HepG2 (cell line): Measurements from ENCODE around the gene SLC45A3. TPM values are rescaled to one million over a fixed set of nuclear protein-coding genes. Genes with fewer than 3 reads are reported as not detected.

Source experiments
- FOSL1 ChIP-seq: sonication (generic); formaldehyde crosslinking; IDR thresholded peaks from 2 replicates; pipeline ENCODE4 v1.9.0; 2021; ENCODE audit warnings: missing genetic modification reagents, borderline replicate concordance
- ISX ChIP-seq: sonication (generic); formaldehyde crosslinking; conservative IDR thresholded peaks from 2 replicates; pipeline ENCODE4 v1.5.0; 2020; ENCODE audit warnings: missing genetic modification reagents
- JARID2 ChIP-seq: sonication (generic); formaldehyde crosslinking; IDR thresholded peaks from 2 replicates; pipeline ENCODE4 v1.8.1; 2023; ENCODE audit warnings: missing genetic modification reagents, inconsistent platforms; ENCODE audit not compliant: insufficient replicate concordance
- KLF11 ChIP-seq: IDR thresholded peaks from 2 replicates; pipeline ENCODE4 v1.6.1; 2016; ENCODE audit warnings: missing compliant biosample characterization
- MAFF ChIP-seq: IDR thresholded peaks from 2 replicates; pipeline ENCODE4 v1.6.1; 2011; ENCODE audit warnings: low read depth, low read length, improper control_type of control experiment
- MLXIP ChIP-seq: sonication (generic); formaldehyde crosslinking; IDR thresholded peaks from 2 replicates; pipeline ENCODE4 v1.9.0; 2021; ENCODE audit warnings: missing genetic modification reagents, borderline replicate concordance
- NR2C2 ChIP-seq: sonication (generic); formaldehyde crosslinking; IDR thresholded peaks from 2 replicates; pipeline ENCODE4 v1.4.0; 2020; ENCODE audit warnings: missing genetic modification reagents, mild to moderate bottlenecking, moderate library complexity, borderline replicate concordance
- TP53 ChIP-seq: sonication (generic); formaldehyde crosslinking; conservative IDR thresholded peaks from 2 replicates; pipeline ENCODE4 v1.4.0; 2020; ENCODE audit warnings: missing genetic modification reagents
- ZNF430 ChIP-seq: sonication (generic); formaldehyde crosslinking; IDR thresholded peaks from 2 replicates; pipeline ENCODE4 v1.9.0; 2021; ENCODE audit warnings: mild to moderate bottlenecking, missing genetic modification reagents
- ZUFSP ChIP-seq: sonication (generic); formaldehyde crosslinking; IDR thresholded peaks from 2 replicates; pipeline ENCODE4 v1.9.0; 2021; ENCODE audit warnings: missing genetic modification reagents, mild to moderate bottlenecking, borderline replicate concordance
- polyA plus RNA-seq, 8 experiments: library from polyadenylated mRNA; depleted of rRNA in 3 of 8; stranded (reverse) in 7 of 8; unstranded in 1 of 8; fragments of >200 nt; fragmentation: Illumina TruSeq in 4 of 8; extraction: Trizol in 4 of 8; gene quantifications; 2 replicates each; pipeline versions ENCODE4 v1.2.1 to v1.2.3, GENCODE V29; 2011 to 2016; ENCODE audit warnings: low read depth in 4 of 8, missing spikeins in 1 of 8, mixed read lengths in 1 of 8; ENCODE audit not compliant: insufficient read depth in 1 of 8
- total RNA-seq, 5 experiments: library from RNA; depleted of rRNA; stranded (reverse); fragments of >200 nt; fragmentation: Illumina TruSeq; extraction: Trizol; gene quantifications; 2 replicates each; pipeline ENCODE4 v1.2.3, GENCODE V29; 2016; ENCODE audit warnings: low read depth in 1 of 5

The SLC45A3 gene
- total and polyA plus RNA-seq, 2 of the 13 experiments (the other 11 are each of a cell fraction or from before 2014, with no cell fraction given) = 3.4 to 4.1 TPM

GRCh38 chr1:205699416-205699815 is 19.1 kb upstream of the SLC45A3 start (continued):
- no peak for TF ChIP-seq JARID2 (CRISPR knock-in tag)
- TF ChIP-seq FOSL1 (CRISPR knock-in tag) = no peak
- no peak for TF ChIP-seq ISX (CRISPR knock-in tag)
- TF ChIP-seq MAFF = no peak
- no peak for TF ChIP-seq ZUFSP (CRISPR knock-in tag)
- no peak for TF ChIP-seq MLXIP
- TF ChIP-seq TP53 = no peak
- no peak for TF ChIP-seq NR2C2 (CRISPR knock-in tag)
- no peak for TF ChIP-seq ZNF430 (CRISPR knock-in tag)
- TF ChIP-seq KLF11 (CRISPR knock-in tag) = no peak
- TF ChIP-seq, all 625 proteins: peak for 0
